Natural killer cell (primary cell): ENCODE data around the gene MPP1. TPM values are rescaled to one million over a fixed set of nuclear protein-coding genes. Genes with fewer than 3 reads are reported as not detected.

Experiments used
- ATAC-seq, 3 donors: fragments of 150-1000 bp in 2 of 3; fragments of 200-7000 bp in 1 of 3; cut with Tn5 transposase; 1 replicate in 1 of 3; 2 replicates in 2 of 3; pipeline ENCODE4 v1.10.0; 2021; ENCODE audit warnings: mild to moderate bottlenecking in 2 of 3, moderate library complexity in 2 of 3
- DNase-seq, 2 donors: peaks; one replicate each; pipeline versions ENCODE4 v3.0.0 to v3.0.0-alpha.2; 2013 to 2021; ENCODE audit warnings: mixed read lengths in 1 of 2
- H3K27ac ChIP-seq: one replicate; pipeline ENCODE4 v1.5.1; 2013; ENCODE audit warnings: mild to moderate bottlenecking, low read length
- H3K27me3 ChIP-seq: one replicate; pipeline ENCODE4 v1.6.1; 2013; ENCODE audit warnings: low read length; ENCODE audit not compliant: control insufficient read depth, insufficient read depth
- H3K36me3 ChIP-seq: one replicate; pipeline ENCODE4 v1.6.1; 2013; ENCODE audit warnings: low read length; ENCODE audit not compliant: control insufficient read depth, insufficient read depth
- H3K4me1 ChIP-seq: one replicate; pipeline ENCODE4 v1.6.1; 2013; ENCODE audit warnings: low read length; ENCODE audit not compliant: control insufficient read depth, insufficient read depth
- H3K4me3 ChIP-seq: one replicate; pipeline ENCODE4 v1.5.1; 2013; ENCODE audit warnings: low read length
- H3K9me3 ChIP-seq: one replicate; pipeline ENCODE4 v1.6.1; 2013; ENCODE audit warnings: low read length; ENCODE audit not compliant: control insufficient read depth, insufficient read depth
- H3K27ac Mint-ChIP-seq, 2 donors: one replicate each; pipeline ENCODE4 v1.8.0; 2022; ENCODE audit warnings: mild to moderate bottlenecking in 2 of 2, mixed read lengths in 2 of 2, moderate library complexity in 1 of 2
- H3K27me3 Mint-ChIP-seq, 2 donors: one replicate each; pipeline ENCODE4 v1.8.0; 2022; ENCODE audit warnings: low read depth in 2 of 2, mixed read lengths in 2 of 2
- H3K36me3 Mint-ChIP-seq: one replicate; pipeline ENCODE4 v1.8.0; 2022; ENCODE audit warnings: mixed read lengths
- H3K4me1 Mint-ChIP-seq, 2 donors: one replicate each; pipeline ENCODE4 v1.8.0; 2022; ENCODE audit warnings: mixed read lengths in 2 of 2
- H3K4me3 Mint-ChIP-seq: one replicate; pipeline ENCODE4 v1.8.0; 2022; ENCODE audit warnings: mild to moderate bottlenecking, moderate library complexity, mixed read lengths
- H3K9me3 Mint-ChIP-seq, 2 donors: one replicate each; pipeline ENCODE4 v1.8.0; 2022; ENCODE audit warnings: mixed read lengths in 2 of 2
- WGBS: methylation state at CpG from one replicate; pipeline ENCODE4 v1.1.7; 2013; ENCODE audit warnings: missing lambda C conversion rate; ENCODE audit not compliant: insufficient coverage; 5-methylcytosine and 5-hydroxymethylcytosine counted together
- intact Hi-C: fragments of 100-400 bp; cut with micrococcal nuclease; formaldehyde crosslinking; loops from one replicate; pipeline ENCODE4 v1.14.2; 2022
- total RNA-seq, 4 donors: library from RNA; stranded (reverse); fragments of 120-200 nt in 1 of 4; gene quantifications; one replicate each; pipeline versions ENCODE4 v1.2.3 to v1.2.4, GENCODE V29; 2013 to 2022
- TF ChIP-seq, protein P1 (sequence below): fragments of 200-600 bp; IDR thresholded peaks from one replicate; pipeline ENCODE4 v1.8.0; 2022; ENCODE audit warnings: antibody characterized with exemption

Gene MPP1
- total RNA-seq, 3 donors from 2014 or later (not counting 1 experiment from before 2014, with no cell fraction given): 20.8 to 36.7 (median 27.0) TPM

DNA sequence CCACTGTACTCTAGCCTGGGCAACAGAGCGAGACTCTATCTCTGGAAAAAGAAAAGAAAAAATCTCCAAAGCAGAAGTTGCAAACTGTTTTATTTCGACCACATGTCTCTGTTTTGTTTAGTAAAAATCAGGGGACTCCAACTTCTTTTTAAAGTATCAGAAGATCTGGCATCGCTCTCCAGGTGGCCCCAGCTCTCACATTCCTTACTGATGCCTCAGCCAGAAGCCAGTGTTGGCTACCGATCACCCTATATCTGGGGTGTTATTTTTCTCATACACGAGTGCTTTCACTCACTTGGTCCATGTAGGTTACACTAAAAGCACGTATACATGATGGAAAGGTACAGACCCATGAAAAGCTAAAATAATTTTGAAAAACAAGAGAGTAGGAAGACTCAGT, 8.3 kb downstream of the MPP1 start:
- Histone ChIP-seq H3K36me3 (no peaks in the 10 kb centered on the region), H3K4me3 (no peak overlapping the region), H3K27ac (no peak overlapping the region), H3K27me3 (no peaks in the 10 kb centered on the region), H3K4me1 (peaks cover 6% of the 10 kb centered on the region), H3K9me3 (no peaks in the 10 kb centered on the region)
- H3K27me3 Mint-ChIP-seq: no peaks in the 10 kb centered on the region
- 70% methylated on average over 3 of the region's 6 CpGs for WGBS
- H3K9me3 Mint-ChIP-seq: no peaks in the 10 kb centered on the region
- no peak overlapping the region for H3K27ac Mint-ChIP-seq
- intact Hi-C loops: no loop called here
- TF ChIP-seq, protein P1, sequence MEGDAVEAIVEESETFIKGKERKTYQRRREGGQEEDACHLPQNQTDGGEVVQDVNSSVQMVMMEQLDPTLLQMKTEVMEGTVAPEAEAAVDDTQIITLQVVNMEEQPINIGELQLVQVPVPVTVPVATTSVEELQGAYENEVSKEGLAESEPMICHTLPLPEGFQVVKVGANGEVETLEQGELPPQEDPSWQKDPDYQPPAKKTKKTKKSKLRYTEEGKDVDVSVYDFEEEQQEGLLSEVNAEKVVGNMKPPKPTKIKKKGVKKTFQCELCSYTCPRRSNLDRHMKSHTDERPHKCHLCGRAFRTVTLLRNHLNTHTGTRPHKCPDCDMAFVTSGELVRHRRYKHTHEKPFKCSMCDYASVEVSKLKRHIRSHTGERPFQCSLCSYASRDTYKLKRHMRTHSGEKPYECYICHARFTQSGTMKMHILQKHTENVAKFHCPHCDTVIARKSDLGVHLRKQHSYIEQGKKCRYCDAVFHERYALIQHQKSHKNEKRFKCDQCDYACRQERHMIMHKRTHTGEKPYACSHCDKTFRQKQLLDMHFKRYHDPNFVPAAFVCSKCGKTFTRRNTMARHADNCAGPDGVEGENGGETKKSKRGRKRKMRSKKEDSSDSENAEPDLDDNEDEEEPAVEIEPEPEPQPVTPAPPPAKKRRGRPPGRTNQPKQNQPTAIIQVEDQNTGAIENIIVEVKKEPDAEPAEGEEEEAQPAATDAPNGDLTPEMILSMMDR: no peak
- DNase-seq (no peak), ATAC-seq (no peak)
- H3K4me1 Mint-ChIP-seq: peaks cover 0 to 8% of the 10 kb centered on the region in 2 donors
- H3K36me3 Mint-ChIP-seq: no peaks in the 10 kb centered on the region
- no peak overlapping the region for H3K4me3 Mint-ChIP-seq

DNA sequence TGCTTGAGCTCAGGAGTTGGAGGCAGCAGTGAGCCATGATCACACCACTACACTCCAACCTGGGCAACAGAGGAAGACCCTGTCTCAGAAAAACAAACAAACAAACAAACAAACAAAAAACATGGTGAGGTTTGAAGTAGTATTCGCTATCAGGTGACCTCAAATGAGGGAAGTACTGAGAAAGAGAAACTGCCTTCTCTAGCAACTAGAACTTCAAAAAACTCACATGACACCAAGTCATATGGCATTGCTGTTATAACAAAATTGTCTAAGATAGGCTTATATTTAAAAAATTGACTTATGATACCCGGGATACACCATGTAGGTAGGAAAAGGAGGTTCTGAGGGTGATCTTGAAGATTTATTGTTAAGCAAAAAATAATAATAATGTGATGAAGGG, 10.3 kb downstream of the MPP1 start:
- Mint-ChIP-seq H3K27ac (no peak overlapping the region), H3K9me3 (no peaks in the 10 kb centered on the region), H3K4me3 (no peak overlapping the region), H3K27me3 (no peaks in the 10 kb centered on the region), H3K36me3 (no peaks in the 10 kb centered on the region), H3K4me1 (peaks cover 0 to 8% of the 10 kb centered on the region in 2 donors)
- no peaks in the 10 kb centered on the region for H3K36me3 ChIP-seq
- peaks cover 6% of the 10 kb centered on the region for H3K4me1 ChIP-seq
- WGBS: no CpG with 5 or more reads among the region's 2 CpGs
- DNase-seq (no peak), ATAC-seq (no peak)
- no peak overlapping the region for H3K4me3 ChIP-seq
- H3K27me3 ChIP-seq: no peaks in the 10 kb centered on the region
- H3K27ac ChIP-seq: no peak overlapping the region
- TF ChIP-seq, protein P1: no peak
- H3K9me3 ChIP-seq: no peaks in the 10 kb centered on the region
- intact Hi-C loops: no loop called here

DNA sequence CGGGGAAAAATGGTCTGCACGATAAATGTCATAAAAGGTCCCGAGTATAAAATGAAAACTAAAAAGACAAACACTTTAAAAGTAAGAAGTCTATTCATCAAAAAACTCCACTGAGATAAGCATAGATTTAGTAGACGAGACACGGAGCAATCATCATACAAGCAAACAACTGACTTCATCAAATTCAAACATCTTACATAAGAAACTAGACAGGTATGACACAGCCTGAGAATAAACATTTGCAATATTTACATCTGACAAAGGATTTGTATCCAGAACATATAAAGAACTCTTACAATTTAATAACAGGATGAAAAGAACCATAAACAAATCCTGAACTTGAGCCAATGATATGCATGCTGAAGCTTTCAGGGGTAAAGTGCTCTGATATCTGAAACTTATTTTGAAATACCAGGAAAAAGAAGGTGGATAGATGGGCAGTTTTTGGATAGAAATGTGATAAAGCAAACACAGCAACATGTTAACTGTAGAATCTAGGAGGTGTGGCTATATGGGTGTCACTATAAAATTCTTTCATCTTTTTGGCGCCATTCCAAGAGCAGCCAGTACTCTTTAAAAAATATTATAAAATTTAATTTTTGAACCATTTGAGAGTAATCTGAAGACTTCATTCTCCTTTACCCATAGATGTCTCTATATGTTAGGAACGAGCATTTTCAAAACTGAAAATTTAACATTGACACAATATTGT, 12.0 kb downstream of the MPP1 start:
- no peaks in the 10 kb centered on the region for H3K4me1 Mint-ChIP-seq
- no peak overlapping the region for H3K4me3 Mint-ChIP-seq
- H3K27me3 Mint-ChIP-seq: no peaks in the 10 kb centered on the region
- H3K27ac Mint-ChIP-seq: no peak overlapping the region
- H3K36me3 Mint-ChIP-seq: no peaks in the 10 kb centered on the region
- ATAC-seq: no peak
- Histone ChIP-seq H3K9me3 (no peaks in the 10 kb centered on the region), H3K4me3 (no peak overlapping the region), H3K27ac (no peak overlapping the region), H3K4me1 (no peaks in the 10 kb centered on the region), H3K27me3 (no peaks in the 10 kb centered on the region), H3K36me3 (no peaks in the 10 kb centered on the region)
- intact Hi-C loops: no loop called here
- H3K9me3 Mint-ChIP-seq: no peaks in the 10 kb centered on the region
- no peak for DNase-seq
- TF ChIP-seq, protein P1: no peak
- 89% methylated on average over 4 of the region's 7 CpGs for WGBS

DNA sequence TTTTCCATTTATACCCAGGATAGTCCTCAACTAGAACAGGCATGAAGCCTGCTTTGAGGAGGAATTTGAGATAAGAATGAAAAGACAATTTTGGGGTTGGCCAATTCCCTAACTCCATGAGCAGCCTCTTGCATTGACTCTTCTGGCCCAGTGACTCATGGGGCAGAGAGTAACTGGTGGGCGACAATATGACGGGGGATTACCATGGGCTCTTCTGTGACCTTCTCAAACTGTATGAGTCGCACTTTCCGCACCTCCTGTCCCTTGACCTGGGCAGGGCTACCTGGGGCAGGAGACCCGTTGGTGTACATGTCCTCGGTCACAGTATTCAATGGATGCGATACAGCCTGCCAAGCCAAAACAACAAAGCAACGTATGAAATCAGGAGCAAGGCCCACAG, 13.3 kb downstream of the MPP1 start:
- H3K27me3 Mint-ChIP-seq: no peaks in the 10 kb centered on the region
- TF ChIP-seq, protein P1: no peak
- Histone ChIP-seq H3K4me1 (no peaks in the 10 kb centered on the region), H3K9me3 (no peaks in the 10 kb centered on the region), H3K27me3 (no peaks in the 10 kb centered on the region), H3K27ac (no peak overlapping the region), H3K36me3 (no peaks in the 10 kb centered on the region), H3K4me3 (no peak overlapping the region)
- H3K36me3 Mint-ChIP-seq: no peaks in the 10 kb centered on the region
- H3K9me3 Mint-ChIP-seq: no peaks in the 10 kb centered on the region
- intact Hi-C loops: no loop called here
- H3K4me1 Mint-ChIP-seq: no peaks in the 10 kb centered on the region
- 84% methylated on average over 8 of the region's 8 CpGs for WGBS
- no peak overlapping the region for H3K27ac Mint-ChIP-seq
- DNase-seq: no peak
- ATAC-seq: no peak
- no peak overlapping the region for H3K4me3 Mint-ChIP-seq
